ENCODE measurements around the gene PCSK6.

DNA sequence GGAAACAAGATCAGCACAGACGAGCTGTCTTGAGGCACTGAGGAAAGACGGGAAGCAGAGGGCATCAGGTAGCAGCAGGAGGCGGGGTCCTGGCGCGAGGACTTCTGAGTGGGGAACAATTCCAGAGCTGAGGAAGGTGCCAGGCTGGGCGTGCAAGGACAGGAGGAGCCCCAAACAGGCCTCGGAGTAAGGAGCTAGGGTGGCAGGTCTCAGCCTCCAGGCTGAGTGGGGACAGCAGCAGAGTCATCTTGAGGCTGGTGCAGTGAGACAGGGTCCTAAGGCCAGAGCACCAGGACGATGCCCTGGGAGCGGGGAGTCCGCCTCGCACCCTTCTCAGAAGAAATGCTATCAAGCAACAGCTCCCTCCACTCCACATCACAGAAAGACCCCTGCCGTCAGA is 78.4 kb downstream of the PCSK6 start:
- TF ChIP-seq CTCF (IDR thresholded peaks at IDR 0.05) (no peak), POLR2A (IDR thresholded peaks at IDR 0.05) (no peak)

Data from Peyer's patch (tissue), 4 donors.